IPS DF 4.7 (cell line): ENCODE measurements around the gene TK1.

Source experiments
- DNase-seq: peaks from one replicate; pipeline ENCODE4 v3.0.0-alpha.2; 2013; ENCODE audit warnings: low spot score; ENCODE audit errors: extremely low read depth

Gene TK1

DNA sequence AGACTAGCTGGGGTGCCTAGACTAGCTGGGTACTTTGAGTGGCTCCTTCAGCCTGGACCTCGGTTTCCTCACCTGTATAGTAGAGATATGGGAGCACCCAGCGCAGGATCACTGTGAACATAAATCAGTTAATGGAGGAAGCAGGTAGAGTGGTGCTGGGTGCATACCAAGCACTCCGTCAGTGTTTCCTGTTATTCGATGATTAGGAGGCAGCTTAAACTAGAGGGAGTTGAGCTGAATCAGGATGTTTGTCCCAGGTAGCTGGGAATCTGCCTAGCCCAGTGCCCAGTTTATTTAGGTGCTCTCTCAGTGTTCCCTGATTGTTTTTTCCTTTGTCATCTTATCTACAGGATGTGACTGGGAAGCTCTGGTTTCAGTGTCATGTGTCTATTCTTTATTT is 36.2 kb upstream of the TK1 start:
- no peak for DNase-seq

- no peak for DNase-seq
These were observed 32.7 kb upstream of the TK1 start for GRCh38 chr17:78219396-78220150.

- DNase-seq = no peak
These were observed 27.8 kb upstream of the TK1 start for GRCh38 chr17:78214706-78215061.

- DNase-seq = no peak
These were observed 27.3 kb upstream of the TK1 start, which contains the start of gene BIRC5 for GRCh38 chr17:78214016-78214705. BIRC5 (plus strand) TSS chr17:78214253; CDS start chr17:78214317, 64 bp downstream.

DNA sequence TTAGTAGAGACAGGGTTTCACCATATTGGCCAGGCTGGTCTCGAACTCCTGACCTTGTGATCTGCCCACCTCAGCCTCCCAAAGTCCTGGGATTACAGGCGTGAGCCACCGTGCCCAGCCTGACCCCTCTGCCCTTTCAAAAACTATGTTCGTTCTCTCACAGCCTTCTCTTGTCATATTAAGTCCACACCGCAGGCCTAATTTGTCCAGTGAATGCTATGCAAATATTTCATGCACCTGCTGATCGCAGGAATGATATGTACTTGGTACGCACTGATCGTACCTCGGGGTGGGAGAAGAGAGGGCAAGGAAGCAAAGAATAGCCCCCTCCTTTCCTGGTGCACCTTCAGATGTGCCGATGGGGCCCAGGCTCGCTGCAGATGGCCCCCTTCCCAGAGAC is 24.2 kb upstream of the TK1 start:
- DNase-seq = no peak

GRCh38 chr17:78210111-78210510 is 23.3 kb upstream of the TK1 start:
- DNase-seq = no peak

DNA sequence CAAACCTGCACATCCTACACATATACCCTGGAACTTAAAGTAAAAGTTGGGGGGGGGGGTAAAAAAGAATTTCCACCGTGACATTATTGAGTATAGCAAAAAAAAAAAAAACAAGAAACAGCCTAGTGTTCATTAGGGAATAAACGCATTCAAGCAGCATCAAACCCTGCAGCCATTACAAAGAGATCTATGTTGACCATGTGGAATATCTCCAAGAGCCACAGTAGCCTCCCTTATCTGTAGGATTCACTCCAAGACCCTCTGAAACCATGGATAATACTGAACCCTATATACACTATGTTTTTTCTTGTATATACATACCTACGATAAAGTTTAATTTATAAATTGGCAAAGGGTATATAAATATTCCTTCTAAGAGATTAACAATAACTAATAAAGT is 21.6 kb upstream of the TK1 start:
- DNase-seq = no peak

DNA sequence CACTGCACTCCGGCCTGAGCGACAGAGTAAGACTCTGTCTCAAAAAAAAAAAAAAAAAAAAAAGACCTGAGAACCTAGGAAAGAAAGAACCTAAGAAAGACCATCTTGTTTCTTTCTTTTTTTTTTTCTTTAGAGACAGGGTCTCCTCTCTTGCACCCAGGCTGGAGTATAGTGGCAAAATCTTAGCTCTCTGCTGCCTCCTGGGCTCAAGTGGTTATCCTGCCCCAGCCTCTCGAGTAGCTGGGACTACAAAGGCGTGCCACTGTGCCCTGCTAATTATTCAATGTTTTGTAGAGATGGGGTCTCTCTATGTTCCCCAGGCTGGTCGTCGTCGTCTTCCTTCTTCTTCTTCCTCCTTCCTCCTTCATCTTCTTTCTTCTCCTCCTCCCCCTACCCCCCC is 19.4 kb upstream of the TK1 start:
- no peak for DNase-seq

- DNase-seq = no peak
These were observed 18.4 kb upstream of the TK1 start for GRCh38 chr17:78205124-78205775.

GRCh38 chr17:78204387-78205123 is 17.7 kb upstream of the TK1 start:
- DNase-seq = no peak

DNA sequence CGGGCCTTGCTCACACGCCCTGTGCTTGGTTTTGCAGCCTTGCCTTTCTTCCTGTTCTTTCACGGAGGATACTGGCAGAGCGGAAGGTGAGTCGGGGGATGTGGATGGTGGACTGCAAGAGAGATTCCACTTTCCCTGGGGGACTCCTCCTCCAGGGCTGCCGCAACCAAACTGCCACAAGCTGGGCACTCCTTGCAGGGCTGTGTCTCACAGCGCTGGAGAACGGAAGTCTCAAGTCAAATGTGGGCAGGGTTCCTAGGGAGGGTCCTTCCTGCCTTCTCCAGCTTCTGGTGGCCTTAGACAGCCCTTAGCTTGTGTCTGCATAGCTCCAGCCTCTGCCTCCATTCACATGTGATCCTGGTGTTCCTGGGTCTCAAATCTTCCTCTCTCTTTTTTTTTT is 15.8 kb upstream of the TK1 start:
- no peak for DNase-seq

- DNase-seq = no peak
These were observed 13.6 kb upstream of the TK1 start for GRCh38 chr17:78200451-78200850.

DNA sequence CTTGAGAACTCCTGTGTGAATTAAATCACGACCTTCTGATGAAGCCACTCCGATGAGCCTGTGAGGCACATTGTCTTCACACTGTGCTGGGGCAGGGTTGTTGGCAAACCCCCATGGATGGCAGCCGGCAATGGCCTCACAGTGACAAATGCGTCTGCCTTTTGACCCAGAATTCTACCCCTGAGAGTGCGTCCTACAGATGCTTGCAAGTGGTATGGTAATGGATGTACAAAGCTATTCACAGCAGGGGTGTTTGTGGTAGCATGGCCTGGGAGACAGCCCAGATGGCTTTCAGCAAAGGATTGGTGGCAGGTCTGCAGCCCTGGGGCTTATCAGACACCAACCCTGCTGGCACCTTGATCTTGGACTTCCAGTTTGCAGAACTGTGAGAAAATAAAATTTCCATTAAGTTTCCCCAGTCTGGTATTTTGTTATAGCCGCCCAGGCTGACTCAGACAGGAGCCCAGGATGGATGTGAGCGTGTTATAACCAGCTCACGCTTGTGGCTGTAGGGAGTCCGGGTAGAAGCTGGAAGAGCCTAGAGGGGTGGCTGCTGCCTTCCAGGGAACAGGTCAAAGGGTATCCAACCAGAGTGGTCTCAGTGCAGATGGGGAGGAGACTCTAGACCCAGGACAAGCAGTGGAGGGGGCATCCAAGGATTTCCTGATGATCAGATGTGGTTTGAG is 10.4 kb upstream of the TK1 start:
- no peak for DNase-seq

DNA sequence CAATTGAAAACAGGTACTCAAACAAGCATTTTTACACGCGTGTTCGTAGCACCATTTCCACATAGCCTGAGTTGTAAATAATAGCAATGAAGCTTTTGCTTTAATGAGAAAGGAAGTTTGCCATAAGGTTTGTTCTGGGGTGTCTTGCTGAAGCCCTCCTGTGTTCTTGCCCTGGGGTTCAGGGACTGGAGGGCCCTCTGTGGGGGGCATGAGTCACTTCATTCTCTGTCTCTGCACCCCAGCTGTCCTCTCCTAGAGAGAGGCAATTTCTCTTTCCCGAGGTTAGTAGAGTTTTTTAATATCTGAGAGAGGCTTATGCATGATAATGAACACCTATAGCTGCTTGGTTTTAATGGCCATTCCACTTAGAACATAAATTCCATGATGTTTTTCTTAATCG is 9.9 kb upstream of the TK1 start:
- DNase-seq = no peak

GRCh38 chr17:78185981-78186691 is 716 bp downstream of the TK1 start:
- DNase-seq = no peak

GRCh38 chr17:78184868-78185267 is 2.0 kb downstream of the TK1 start:
- no peak for DNase-seq

GRCh38 chr17:78184351-78184750 is 2.5 kb downstream of the TK1 start:
- no peak for DNase-seq

GRCh38 chr17:78183916-78184315 is 2.9 kb downstream of the TK1 start:
- DNase-seq = no peak

GRCh38 chr17:78182504-78182903 is 4.3 kb downstream of the TK1 start:
- no peak for DNase-seq

- no peak for DNase-seq
These were observed 6.3 kb downstream of the TK1 start for GRCh38 chr17:78180508-78180907.

DNA sequence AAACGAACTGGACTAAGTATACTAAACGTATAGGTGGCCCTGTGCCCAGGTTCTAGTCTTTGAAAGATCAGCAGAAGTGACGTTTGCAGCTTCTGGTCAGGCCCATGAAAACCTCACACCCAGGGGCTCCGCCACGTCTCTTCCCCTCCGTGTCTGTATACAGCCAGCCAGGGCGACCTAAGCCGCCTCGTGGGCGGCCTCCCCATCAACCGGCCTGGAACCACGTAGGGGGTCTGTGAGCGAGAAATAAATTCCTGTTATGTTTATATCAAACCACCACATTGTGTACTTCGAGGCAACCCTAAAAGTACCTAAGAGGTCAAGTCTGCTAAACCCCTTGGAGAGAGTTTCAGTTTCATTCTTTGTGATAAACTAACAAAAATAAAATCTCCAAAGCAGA is 6.8 kb downstream of the TK1 start:
- no peak for DNase-seq
